Right cardiac atrium (tissue), 5 donors: ENCODE measurements around the gene SNX15. TPM values are rescaled to one million over a fixed set of nuclear protein-coding genes. Genes with fewer than 3 reads are reported as not detected.

Experiments used
- ATAC-seq, 2 donors: fragments of 200-7000 bp; cut with Tn5 transposase; one replicate each; pipeline versions ENCODE4 v1.8.0 to v1.9.1; 2020; ENCODE audit warnings: moderate library complexity in 2 of 2, mild to moderate bottlenecking in 1 of 2
- DNase-seq, 3 donors: peaks; one replicate each; pipeline ENCODE4 v3.0.0-alpha.2; 2020
- H3K27ac ChIP-seq: one replicate; pipeline ENCODE4 v1.5.1; 2013; ENCODE audit warnings: mild to moderate bottlenecking, low read length, control low read depth, moderate library complexity
- H3K27me3 ChIP-seq: one replicate; pipeline ENCODE4 v1.6.1; 2013; ENCODE audit not compliant: control insufficient read depth, insufficient read depth
- H3K4me1 ChIP-seq: one replicate; pipeline ENCODE4 v1.6.1; 2013; ENCODE audit warnings: low read length; ENCODE audit not compliant: control insufficient read depth, insufficient read depth
- H3K4me3 ChIP-seq: one replicate; pipeline ENCODE4 v1.5.1; 2013; ENCODE audit warnings: low read length, control low read depth
- H3K9me3 ChIP-seq: one replicate; pipeline ENCODE4 v1.6.1; 2013; ENCODE audit warnings: low read length; ENCODE audit not compliant: control insufficient read depth
- WGBS: extraction: QIAGEN DNeasy Blood & Tissue Kit; methylation state at CpG from one replicate; pipeline ENCODE4 v1.1.7; 2013; 5-methylcytosine and 5-hydroxymethylcytosine counted together
- intact Hi-C, 4 donors: fragments of 100-400 bp; cut with DNase I; formaldehyde crosslinking; loops; one replicate each; pipeline versions ENCODE4 v1.11.0 to v1.14.0; 2022 to 2023
- polyA plus RNA-seq: library from polyadenylated mRNA; stranded (reverse); fragments of 200-250 nt; gene quantifications from one replicate; pipeline ENCODE4 v1.2.3, GENCODE V29; 2013
- total RNA-seq, 4 donors: library from RNA; stranded (reverse); fragmentation: NEBNext Ultra II Directional; extraction: Animal tissue kit (Norgen Biotek cat#: 25700); gene quantifications; one replicate each; pipeline ENCODE4 v1.2.1, GENCODE V29; 2021
- donor health status: healthy with polysubstance abuse.
- donor health status: DM: no; HTN: yes; CAD: no.
- donor health status: DM: no; HTN: no; CAD: no.
- donor health status: DM: no; HTN: yes; CAD: no; lungs with severe emphysema.
- donor health status: DM: yes; HTN: yes; CAD: no.

SNX15 gene
- total and polyA plus RNA-seq, 5 donors = 14.3 to 25.2 (median 19.3) TPM

- intact Hi-C loops = no loop called here
- Histone ChIP-seq H3K4me3 (peak within 1 kb of the TSS; percentile 56), H3K9me3 (no peaks in the 10 kb centered on the region)
These were observed 13.8 kb downstream of the SNX15 start, which contains the start of gene SAC3D1 for GRCh38 chr11:65040847-65041622. TSS of gene SAC3D1 (plus strand) at chr11:65041210. CDS start at chr11:65041293, 83 bp downstream.

GRCh38 chr11:65042891-65043290 is 15.7 kb downstream of the SNX15 start:
- Histone ChIP-seq H3K9me3 (no peaks in the 10 kb centered on the region), H3K4me1 (no peaks in the 10 kb centered on the region), H3K4me3 (no peak overlapping the region), H3K27me3 (no peaks in the 10 kb centered on the region), H3K27ac (no peak overlapping the region)
- peak in 1 of 3 donors; percentile 28 for DNase-seq
- intact Hi-C loops = no loop called here
- whole genome bisulfite sequencing = 83% methylated on average over 6 of the region's 6 CpGs
- ATAC-seq = no peak

More at GRCh38 chr11:65040847-65041622, 13.8 kb downstream of the SNX15 start, which contains the start of gene SAC3D1:
- under 1% methylated on average over 91 of the region's 91 CpGs for WGBS
- peak; percentile 91 to 96 (median 94) for DNase-seq
- H3K4me1 ChIP-seq = no peaks in the 10 kb centered on the region
- peak; percentile 96 to 97 for ATAC-seq
- peak within 1 kb of the TSS; percentile 97 for H3K27ac ChIP-seq
- no peaks in the 10 kb centered on the region for H3K27me3 ChIP-seq

DNA sequence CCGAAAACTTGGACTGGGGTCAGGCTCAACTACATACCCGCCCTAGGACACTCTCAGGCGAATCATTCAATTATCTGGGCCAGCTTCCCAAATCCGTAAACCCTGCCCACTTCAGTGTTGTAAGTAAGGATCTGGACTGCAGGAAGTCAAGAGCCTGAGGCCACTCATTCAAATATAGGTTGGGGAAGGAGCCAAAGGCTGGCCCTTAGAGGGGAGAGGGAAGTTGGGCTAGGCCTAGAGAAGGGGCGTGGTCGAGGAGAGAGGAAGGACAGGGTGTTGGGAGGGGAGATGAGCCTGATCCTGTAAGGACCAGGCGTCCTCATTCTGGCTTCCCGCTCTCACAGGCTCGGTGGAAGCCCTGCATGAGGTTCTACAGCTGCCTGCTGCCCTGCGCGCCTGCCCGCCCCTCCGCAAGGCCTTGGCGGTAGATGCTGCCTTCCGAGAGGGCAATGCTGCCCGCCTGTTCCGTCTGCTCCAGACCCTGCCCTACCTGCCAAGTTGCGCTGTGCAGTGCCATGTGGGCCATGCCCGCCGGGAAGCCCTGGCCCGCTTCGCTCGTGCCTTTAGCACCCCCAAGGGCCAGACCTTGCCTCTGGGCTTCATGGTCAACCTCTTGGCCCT is 16.8 kb downstream of the SNX15 start:
- no peak overlapping the region for H3K4me3 ChIP-seq
- WGBS = 79% methylated on average over 23 of the region's 23 CpGs
- no peaks in the 10 kb centered on the region for H3K27me3 ChIP-seq
- ATAC-seq = peak in 1 of 2 donors; percentile 5
- DNase-seq = peak; percentile 48 to 78 (median 69)
- H3K9me3 ChIP-seq = no peaks in the 10 kb centered on the region
- intact Hi-C loops = no loop called here
- H3K4me1 ChIP-seq = no peaks in the 10 kb centered on the region
- H3K27ac ChIP-seq = no peak overlapping the region

GRCh38 chr11:65045061-65045460 is 17.8 kb downstream of the SNX15 start:
- no peak for DNase-seq
- H3K27ac ChIP-seq = no peak overlapping the region
- H3K4me3 ChIP-seq = no peak overlapping the region
- no peaks in the 10 kb centered on the region for H3K9me3 ChIP-seq
- no peak for ATAC-seq
- no peaks in the 10 kb centered on the region for H3K27me3 ChIP-seq
- intact Hi-C loops = loop anchor here in 1 of 4 donors (5.0 kb wide), 1 partner anchor 37 kb away; the partner anchor contains the start of genes CDCA5 and ZFPL1
- H3K4me1 ChIP-seq = no peaks in the 10 kb centered on the region
- WGBS = 88% methylated on average over 5 of the region's 5 CpGs

DNA sequence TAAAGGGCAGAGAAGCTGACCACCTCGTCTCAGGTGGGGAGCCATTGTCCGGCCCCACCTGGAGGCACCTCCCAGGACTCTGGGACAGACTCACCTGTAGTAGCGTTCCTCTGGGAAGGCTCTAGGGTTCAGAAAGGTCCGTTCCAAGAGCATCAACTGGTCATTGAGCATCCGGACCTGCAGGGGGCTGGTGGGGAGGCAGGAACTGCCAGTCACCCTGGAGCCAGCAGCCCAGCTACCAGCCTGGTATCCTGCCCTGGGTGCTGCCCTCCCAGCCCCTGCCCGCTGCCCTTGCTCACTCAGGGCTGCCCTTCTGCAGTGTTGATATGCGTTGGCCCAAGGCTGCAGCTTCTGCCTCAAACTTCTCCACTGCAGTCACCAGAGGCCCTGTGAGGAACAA is 18.5 kb downstream of the SNX15 start:
- intact Hi-C loops = loop anchor here in 1 of 4 donors (5.0 kb wide), 1 partner anchor 37 kb away; the partner anchor contains the start of genes CDCA5 and ZFPL1
- Histone ChIP-seq H3K9me3 (no peaks in the 10 kb centered on the region), H3K27ac (no peak overlapping the region), H3K4me3 (no peak overlapping the region), H3K4me1 (no peaks in the 10 kb centered on the region), H3K27me3 (no peaks in the 10 kb centered on the region)
- WGBS = 91% methylated on average over 7 of the region's 7 CpGs
- DNase-seq (peak in 1 of 3 donors; percentile 39), ATAC-seq (no peak)

DNA sequence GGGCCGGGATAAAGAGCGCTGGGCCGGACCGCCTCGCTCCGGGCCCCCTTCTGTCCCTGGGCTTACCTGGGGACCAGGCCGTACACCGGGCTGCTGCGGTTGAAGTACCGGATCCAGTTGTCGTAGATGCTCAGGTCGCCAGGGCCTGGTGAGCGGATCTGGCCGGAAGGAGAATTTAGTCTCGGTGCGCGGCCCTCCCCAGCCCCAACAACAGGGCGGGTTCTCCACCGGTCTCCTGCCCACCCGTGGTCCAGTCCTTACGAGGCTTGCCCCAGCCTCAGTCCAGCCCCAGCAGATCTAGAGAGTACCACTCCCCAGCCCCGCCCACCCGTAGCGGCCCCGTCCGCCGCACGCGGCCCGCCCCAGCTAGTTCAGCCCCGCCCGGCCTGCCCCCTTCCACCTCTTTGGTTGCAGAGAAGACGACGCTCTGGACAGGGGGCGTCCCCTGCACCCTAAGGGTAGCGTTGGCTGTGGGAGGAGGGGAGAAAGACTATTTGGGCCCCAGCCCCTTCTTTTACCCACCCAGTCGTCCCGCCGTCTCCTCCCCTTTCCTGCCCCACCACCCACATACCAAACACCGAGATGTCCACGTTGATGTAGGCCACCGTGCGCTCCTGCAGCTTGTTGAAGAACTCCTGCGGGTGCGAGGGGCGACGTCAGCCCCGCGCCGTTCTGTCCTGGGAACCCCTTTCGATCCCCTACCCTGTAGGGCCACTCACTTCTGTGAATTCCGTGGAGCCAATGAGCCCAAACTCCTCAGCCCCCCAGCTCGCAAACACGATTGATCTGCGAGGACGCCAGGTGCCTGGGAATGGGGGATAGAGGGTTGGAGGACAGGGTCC is 20.6 kb downstream of the SNX15 start:
- Histone ChIP-seq H3K27ac (no peak overlapping the region), H3K9me3 (no peaks in the 10 kb centered on the region), H3K4me3 (peak overlapping the region; percentile 66), H3K4me1 (no peaks in the 10 kb centered on the region), H3K27me3 (no peaks in the 10 kb centered on the region)
- ATAC-seq (peak; percentile 59 to 73), DNase-seq (peak; percentile 46 to 84 (median 78))
- intact Hi-C loops = loop anchor here in 1 of 4 donors (5.0 kb wide), 1 partner anchor 34 kb away; the partner anchor contains the start of genes CDCA5 and ZFPL1
- WGBS = 10% methylated on average over 56 of the region's 56 CpGs

DNA sequence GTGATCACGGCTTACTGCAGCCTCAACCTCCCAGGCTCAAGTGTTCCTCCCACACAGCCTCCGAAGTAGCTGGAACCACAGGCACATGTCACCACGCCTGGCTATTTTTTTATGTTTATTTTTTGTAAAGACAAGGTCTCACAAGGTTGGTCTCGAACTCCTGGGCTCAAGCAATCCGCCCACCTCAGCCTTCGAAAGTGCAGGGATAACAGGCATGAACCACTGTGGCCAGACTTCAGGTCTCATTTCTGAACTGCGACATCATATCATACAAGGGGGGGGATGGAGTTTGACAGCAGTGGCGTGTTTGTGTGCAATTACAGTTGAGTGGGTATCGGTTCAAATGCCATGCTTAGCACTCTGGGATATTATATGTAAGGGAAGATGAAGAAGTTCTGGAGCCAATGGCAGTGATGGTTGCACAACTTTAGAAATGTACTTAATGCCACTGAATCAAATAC is 24.2 kb downstream of the SNX15 start:
- no peak overlapping the region for H3K27ac ChIP-seq
- no peaks in the 10 kb centered on the region for H3K4me1 ChIP-seq
- H3K4me3 ChIP-seq = no peak overlapping the region
- peak in 1 of 3 donors; percentile 4 for DNase-seq
- WGBS = 71% methylated on average over 9 of the region's 9 CpGs
- intact Hi-C loops = no loop called here
- H3K27me3 ChIP-seq = no peaks in the 10 kb centered on the region
- no peaks in the 10 kb centered on the region for H3K9me3 ChIP-seq
- ATAC-seq = no peak

GRCh38 chr11:65053827-65054508 is 26.7 kb downstream of the SNX15 start:
- intact Hi-C loops = no loop called here
- Histone ChIP-seq H3K27ac (no peak overlapping the region), H3K27me3 (no peaks in the 10 kb centered on the region), H3K4me3 (no peak overlapping the region), H3K9me3 (no peaks in the 10 kb centered on the region), H3K4me1 (no peaks in the 10 kb centered on the region)
- WGBS = 48% methylated on average over 8 of the region's 8 CpGs
- no peak for ATAC-seq
- no peak for DNase-seq

GRCh38 chr11:65055538-65055937 is 28.3 kb downstream of the SNX15 start:
- no peak for ATAC-seq
- no peak for DNase-seq
- intact Hi-C loops = no loop called here
- Histone ChIP-seq H3K27me3 (no peaks in the 10 kb centered on the region), H3K9me3 (no peaks in the 10 kb centered on the region), H3K27ac (no peak overlapping the region), H3K4me1 (no peaks in the 10 kb centered on the region), H3K4me3 (no peak overlapping the region)
- 89% methylated on average over 1 of the region's 1 CpG for WGBS

GRCh38 chr11:65056999-65057398 is 29.8 kb downstream of the SNX15 start:
- DNase-seq = no peak
- Histone ChIP-seq H3K27me3 (no peaks in the 10 kb centered on the region), H3K4me1 (no peaks in the 10 kb centered on the region), H3K9me3 (no peaks in the 10 kb centered on the region), H3K27ac (no peak overlapping the region), H3K4me3 (no peak overlapping the region)
- 91% methylated on average over 6 of the region's 6 CpGs for WGBS
- intact Hi-C loops = no loop called here
- ATAC-seq = no peak
